ENCODE data around the gene CD37. TPM values are rescaled to one million over a fixed set of nuclear protein-coding genes. Genes with fewer than 3 reads are reported as not detected.
"Not testable (repeated sequence)": the region's sequence is repeated elsewhere in the genome, so short reads cannot be mapped to it uniquely, and the experiment has no call there.

CD37 gene
- total RNA-seq, 1 donor from 2014 or later, result 1,688 TPM

- Mint-ChIP-seq H3K4me1 (peaks cover 18% of the 10 kb centered on the region), H3K27me3 (no peaks in the 10 kb centered on the region), H3K36me3 (ENCODE audit: low read depth) (peaks cover 3% of the 10 kb centered on the region), H3K9me3 (peaks cover 3% of the 10 kb centered on the region), H3K27ac (no peak overlapping the region), H3K4me3 (no peak overlapping the region)
- CTCF ChIA-PET, result no interaction called here
- TF ChIP-seq CTCF (IDR thresholded peaks at IDR 0.05), result no peak
- ATAC-seq (ENCODE audit: low read depth), result no peak
- POLR2A ChIA-PET, result interaction anchor here (0.6 to 2.0 kb wide), 7 partner anchors 9 to 128 kb away, joined by 3 to 8 read pairs (median 3); no protein-coding TSS in a partner anchor
- intact Hi-C loops (cut with micrococcal nuclease), result no loop called here
- DNase-seq, result no peak
Observed at GRCh38 chr19:49366110-49366509, 30.9 kb downstream of the CD37 start.

GRCh38 chr19:49368711-49369358 lies 33.6 kb downstream of the CD37 start:
- DNase-seq (no peak), ATAC-seq (ENCODE audit: low read depth) (no peak)
- ChIA-PET CTCF (no interaction called here), POLR2A (interaction anchor here (0.6 kb wide), 2 partner anchors 15 to 238 kb away, joined by 5 to 6 read pairs; no protein-coding TSS in a partner anchor)
- Mint-ChIP-seq H3K27me3 (no peaks in the 10 kb centered on the region), H3K9me3 (peaks cover 3% of the 10 kb centered on the region), H3K4me3 (no peak overlapping the region), H3K36me3 (ENCODE audit: low read depth) (peaks cover 3% of the 10 kb centered on the region), H3K4me1 (peaks cover 8% of the 10 kb centered on the region), H3K27ac (no peak overlapping the region)
- intact Hi-C loops (cut with micrococcal nuclease), result no loop called here
- TF ChIP-seq CTCF (IDR thresholded peaks at IDR 0.05), result no peak

GRCh38 chr19:49371184-49371583 lies 36.0 kb downstream of the CD37 start:
- Mint-ChIP-seq H3K4me1 (no peaks in the 10 kb centered on the region), H3K9me3 (peaks cover 3% of the 10 kb centered on the region), H3K4me3 (no peak overlapping the region), H3K27me3 (no peaks in the 10 kb centered on the region), H3K27ac (no peak overlapping the region), H3K36me3 (ENCODE audit: low read depth) (peaks cover 3% of the 10 kb centered on the region)
- ChIA-PET POLR2A (interaction anchor here (0.5 to 1.2 kb wide), 2 partner anchors 10 to 36 kb away, joined by 3 to 5 read pairs; partner anchors contain the start of gene CD37), CTCF (no interaction called here)
- no peak for DNase-seq
- no peak for TF ChIP-seq CTCF (IDR thresholded peaks at IDR 0.05)
- intact Hi-C loops (cut with micrococcal nuclease), result no loop called here
- no peak for ATAC-seq (ENCODE audit: low read depth)

- ATAC-seq (ENCODE audit: low read depth); H3K27me3 Mint-ChIP-seq; DNase-seq; H3K36me3 Mint-ChIP-seq (ENCODE audit: low read depth); H3K27ac Mint-ChIP-seq; H3K4me3 Mint-ChIP-seq; CTCF ChIA-PET; H3K4me1 Mint-ChIP-seq; H3K9me3 Mint-ChIP-seq; intact Hi-C loops (cut with micrococcal nuclease): not testable (repeated sequence)
- POLR2A ChIA-PET, result interaction anchor here (0.6 kb wide), 2 partner anchors 161 to 341 kb away, joined by 3 read pairs; no protein-coding TSS in a partner anchor
Observed at GRCh38 chr19:49373174-49373573, 38.0 kb downstream of the CD37 start.

GRCh38 chr19:49374665-49375434 lies 39.6 kb downstream of the CD37 start:
- Mint-ChIP-seq H3K36me3 (ENCODE audit: low read depth) (no peaks in the 10 kb centered on the region), H3K9me3 (no peaks in the 10 kb centered on the region), H3K4me1 (no peaks in the 10 kb centered on the region), H3K27ac (no peak overlapping the region), H3K27me3 (no peaks in the 10 kb centered on the region), H3K4me3 (no peak overlapping the region)
- ATAC-seq (ENCODE audit: low read depth) (no peak), DNase-seq (no peak)
- POLR2A ChIA-PET, result interaction anchor here (0.7 to 1.2 kb wide), 2 partner anchors 11 to 34 kb away, joined by 4 to 5 read pairs; partner anchors contain the start of gene DKKL1
- CTCF ChIA-PET, result no interaction called here
- TF ChIP-seq CTCF (IDR thresholded peaks at IDR 0.05), result no peak
- intact Hi-C loops (cut with micrococcal nuclease), result no loop called here

Data from activated B cell treated with CpG ODN at 0.5 μM for 24 hours (primary cell).